HEK293 (cell line): Measurements from ENCODE around the gene PLCL1.

Experiments used
- CTCF ChIA-PET: fragments of 350-600 bp; formaldehyde crosslinking; extraction: SDS; loops from one replicate; lab custom pipeline; 2021; ENCODE audit warnings: antibody characterized with exemption; lab: Yijun Ruan, JAX
- POLR2A ChIA-PET: fragments of 300-600 bp; formaldehyde crosslinking; extraction: SDS; loops from one replicate; lab custom pipeline; 2020; ENCODE audit warnings: antibody characterized with exemption, inconsistent platforms; lab: Yijun Ruan, JAX
- H3K27ac ChIP-seq: fragments of 200-500 bp; sonication (Bioruptor generic); 2 replicates; pipeline ENCODE4 v1.5.1; 2014; ENCODE audit warnings: low read depth, low read length, control low read depth, inconsistent platforms; ENCODE audit errors: extremely low read depth
- H3K36me3 ChIP-seq, 2 experiments: fragments of 200-500 bp in 1 of 2; sonication (Bioruptor generic) in 1 of 2; 1 replicate in 1 of 2; 2 replicates in 1 of 2; pipeline ENCODE4 v1.5.1; 2014 to 2017; ENCODE audit warnings: inconsistent platforms in 2 of 2, low read length in 2 of 2; ENCODE audit not compliant: control insufficient read depth in 2 of 2, insufficient read depth in 1 of 2
- H3K4me1 ChIP-seq: fragments of 200-500 bp; sonication (Bioruptor generic); 2 replicates; pipeline ENCODE4 v1.5.1; 2014; ENCODE audit warnings: mild to moderate bottlenecking, low read length, inconsistent platforms; ENCODE audit not compliant: control insufficient read depth, insufficient read depth
- H3K4me3 ChIP-seq: 2 replicates; pipeline ENCODE4 v1.5.1; 2011; ENCODE audit warnings: low read depth, mild to moderate bottlenecking, control low read depth, low read length, moderate library complexity
- H3K9me3 ChIP-seq: fragments of 200-500 bp; sonication (Bioruptor generic); 2 replicates; pipeline ENCODE4 v1.5.1; 2014; ENCODE audit warnings: low read depth, low read length, inconsistent platforms; ENCODE audit not compliant: control insufficient read depth, insufficient read depth
- ELK4 ChIP-seq: IDR thresholded peaks from 2 replicates; pipeline ENCODE4 v1.6.1; 2011; ENCODE audit warnings: mild to moderate bottlenecking, low read depth, low read length, borderline replicate concordance
- KLF1 ChIP-seq: fragments of 450-650 bp; formaldehyde crosslinking; IDR thresholded peaks from 2 replicates; pipeline ENCODE4 v1.5.1; 2016; ENCODE audit warnings: missing biosample characterization, missing genetic modification characterization
- KLF7 ChIP-seq: fragments of 450-650 bp; formaldehyde crosslinking; IDR thresholded peaks from 2 replicates; pipeline ENCODE4 v1.5.1; 2016; ENCODE audit warnings: missing biosample characterization, missing genetic modification characterization, borderline replicate concordance
- PBX3 ChIP-seq: sonication (generic); formaldehyde crosslinking; IDR thresholded peaks from 2 replicates; pipeline ENCODE4 v1.8.1; 2022; ENCODE audit warnings: mild to moderate bottlenecking, moderate library complexity, missing genetic modification reagents
- TSHZ1 ChIP-seq: fragments of 450-650 bp; formaldehyde crosslinking; IDR thresholded peaks from 2 replicates; pipeline ENCODE4 v1.5.1; 2016; ENCODE audit warnings: missing biosample characterization, missing genetic modification characterization, borderline replicate concordance
- ZBTB11 ChIP-seq: fragments of 450-650 bp; formaldehyde crosslinking; conservative IDR thresholded peaks from 2 replicates; pipeline ENCODE4 v1.5.1; 2016; ENCODE audit warnings: low read depth, missing biosample characterization, missing genetic modification characterization
- ZNF114 ChIP-seq: fragments of 450-650 bp; formaldehyde crosslinking; IDR thresholded peaks from 2 replicates; pipeline ENCODE4 v1.5.0; 2017; ENCODE audit warnings: missing biosample characterization, missing genetic modification characterization
- ZNF121 ChIP-seq: fragments of 450-650 bp; formaldehyde crosslinking; IDR thresholded peaks from 2 replicates; pipeline ENCODE4 v1.5.1; 2016; ENCODE audit warnings: missing biosample characterization, missing genetic modification characterization
- ZNF140 ChIP-seq: fragments of 450-650 bp; formaldehyde crosslinking; IDR thresholded peaks from 2 replicates; pipeline ENCODE4 v1.5.1; 2016; ENCODE audit warnings: missing biosample characterization, missing genetic modification characterization
- ZNF2 ChIP-seq: fragments of 450-650 bp; formaldehyde crosslinking; IDR thresholded peaks from 2 replicates; pipeline ENCODE4 v1.5.1; 2016; ENCODE audit warnings: missing biosample characterization, missing genetic modification characterization
- ZNF311 ChIP-seq: fragments of 450-650 bp; formaldehyde crosslinking; IDR thresholded peaks from 2 replicates; pipeline ENCODE4 v1.5.1; 2017; ENCODE audit warnings: missing biosample characterization, missing genetic modification characterization, borderline replicate concordance
- ZNF341 ChIP-seq: fragments of 450-650 bp; formaldehyde crosslinking; IDR thresholded peaks from 2 replicates; pipeline ENCODE4; 2016; ENCODE audit warnings: low read depth, missing biosample characterization, missing genetic modification characterization
- ZNF354C ChIP-seq: fragments of 450-650 bp; formaldehyde crosslinking; IDR thresholded peaks from 2 replicates; pipeline ENCODE4 v1.5.1; 2016; ENCODE audit warnings: missing biosample characterization, missing genetic modification characterization, low read depth, borderline replicate concordance
- ZNF449 ChIP-seq: fragments of 450-650 bp; formaldehyde crosslinking; IDR thresholded peaks from 2 replicates; pipeline ENCODE4 v1.5.1; 2017; ENCODE audit warnings: missing biosample characterization, mild to moderate bottlenecking, missing genetic modification characterization, moderate library complexity
- ZNF530 ChIP-seq: fragments of 450-650 bp; formaldehyde crosslinking; IDR thresholded peaks from 2 replicates; pipeline ENCODE4 v1.5.1; 2016; ENCODE audit warnings: low read depth, missing biosample characterization, missing genetic modification characterization
- ZNF561 ChIP-seq: fragments of 450-650 bp; IDR thresholded peaks from 2 replicates; pipeline ENCODE4 v1.5.1; 2018; ENCODE audit warnings: missing biosample characterization, missing genetic modification characterization, borderline replicate concordance
- ZNF626 ChIP-seq: fragments of 450-650 bp; sonication (Bioruptor Pico); formaldehyde crosslinking; IDR thresholded peaks from 2 replicates; pipeline ENCODE4 v1.5.1; 2018; ENCODE audit warnings: missing biosample characterization, missing genetic modification characterization, inconsistent platforms
- ZNF629 ChIP-seq: fragments of 450-650 bp; formaldehyde crosslinking; IDR thresholded peaks from 2 replicates; pipeline ENCODE4 v1.5.1; 2017; ENCODE audit warnings: missing biosample characterization, missing genetic modification characterization
- ZNF658 ChIP-seq: fragments of 450-650 bp; formaldehyde crosslinking; IDR thresholded peaks from 2 replicates; pipeline ENCODE4; 2016; ENCODE audit warnings: missing biosample characterization, missing genetic modification characterization
- ZNF701 ChIP-seq: fragments of 450-650 bp; formaldehyde crosslinking; IDR thresholded peaks from 2 replicates; pipeline ENCODE4 v1.5.1; 2016; ENCODE audit warnings: missing biosample characterization, missing genetic modification characterization
- ZNF707 ChIP-seq: fragments of 450-650 bp; formaldehyde crosslinking; IDR thresholded peaks from 2 replicates; pipeline ENCODE4 v1.5.1; 2016; ENCODE audit warnings: missing biosample characterization, missing genetic modification characterization
- ZNF785 ChIP-seq: fragments of 450-650 bp; formaldehyde crosslinking; IDR thresholded peaks from 2 replicates; pipeline ENCODE4 v1.5.1; 2016; ENCODE audit warnings: missing biosample characterization, missing genetic modification characterization
- ZNF843 ChIP-seq: fragments of 450-650 bp; formaldehyde crosslinking; IDR thresholded peaks from 2 replicates; pipeline ENCODE4 v1.5.1; 2016; ENCODE audit warnings: missing biosample characterization, missing genetic modification characterization
- ZSCAN18 ChIP-seq: fragments of 450-650 bp; formaldehyde crosslinking; IDR thresholded peaks from 2 replicates; pipeline ENCODE4 v1.5.1; 2016; ENCODE audit warnings: missing biosample characterization, missing genetic modification characterization
- ZXDB ChIP-seq: fragments of 450-650 bp; formaldehyde crosslinking; IDR thresholded peaks from 2 replicates; pipeline ENCODE4 v1.5.1; 2016; ENCODE audit warnings: missing biosample characterization, missing genetic modification characterization

The PLCL1 gene

GRCh38 chr2:197993830-197994229 lies 189.4 kb downstream of the PLCL1 start:
- ChIA-PET POLR2A (no interaction called here), CTCF (no interaction called here)
- no peaks in the 10 kb centered on the region for H3K9me3 ChIP-seq
- H3K36me3 ChIP-seq = no peaks in the 10 kb centered on the region
- no peaks in the 10 kb centered on the region for H3K4me1 ChIP-seq
- TF ChIP-seq ZXDB (no peak), ZNF140 (tag by site-specific recombination) (no peak), ZNF843 (no peak), ZBTB11 (tag by site-specific recombination) (no peak), TSHZ1 (tag by site-specific recombination) (no peak), ZNF707 (tag by site-specific recombination) (no peak), ZNF626 (tag by site-specific recombination) (no peak), ZNF785 (tag by site-specific recombination) (no peak), ZNF658 (tag by site-specific recombination) (no peak), KLF7 (no peak), ZNF629 (no peak), ZNF2 (tag by site-specific recombination) (no peak), ZNF114 (no peak), ZNF121 (tag by site-specific recombination) (no peak), ZNF341 (tag by site-specific recombination) (no peak), ZNF701 (tag by site-specific recombination) (no peak)
- H3K4me3 ChIP-seq = no peak overlapping the region
- H3K27ac ChIP-seq = no peak overlapping the region

GRCh38 chr2:197994751-197995150 lies 190.4 kb downstream of the PLCL1 start:
- H3K36me3 ChIP-seq = no peaks in the 10 kb centered on the region
- no peak overlapping the region for H3K27ac ChIP-seq
- ChIA-PET POLR2A (no interaction called here), CTCF (no interaction called here)
- no peaks in the 10 kb centered on the region for H3K4me1 ChIP-seq
- no peak overlapping the region for H3K4me3 ChIP-seq
- no peaks in the 10 kb centered on the region for H3K9me3 ChIP-seq
- TF ChIP-seq ELK4 (no peak), ZNF2 (tag by site-specific recombination) (no peak), ZNF626 (tag by site-specific recombination) (no peak), KLF1 (tag by site-specific recombination) (no peak), ZNF354C (no peak), ZNF311 (no peak), ZSCAN18 (no peak), ZNF449 (tag by site-specific recombination) (no peak), ZNF561 (tag by site-specific recombination) (no peak), PBX3 (no peak), ZNF530 (tag by site-specific recombination) (no peak)
